Neuronal stem cell (in vitro differentiated cells): ENCODE measurements around the gene CRLF1.

Experiments
- DNase-seq: peaks from one replicate; pipeline ENCODE4 v3.0.0-alpha.2; 2013; ENCODE audit warnings: low spot score
- H2AFZ ChIP-seq: one replicate; pipeline ENCODE4 v1.6.1; 2013; ENCODE audit warnings: mild to moderate bottlenecking, low read length, inconsistent platforms
- H2AK5ac ChIP-seq: 2 replicates; pipeline ENCODE4 v1.6.1; 2013; ENCODE audit warnings: low read depth, mild to moderate bottlenecking, inconsistent platforms, low read length, moderate library complexity, mixed read lengths
- H2BK120ac ChIP-seq: 2 replicates; pipeline ENCODE4 v1.6.1; 2013; ENCODE audit warnings: low read depth, mild to moderate bottlenecking, inconsistent platforms, low read length, moderate library complexity, mixed read lengths
- H2BK12ac ChIP-seq: one replicate; pipeline ENCODE4 v1.6.1; 2013; ENCODE audit warnings: low read length, inconsistent platforms
- H2BK15ac ChIP-seq: 2 replicates; pipeline ENCODE4 v1.6.1; 2013; ENCODE audit warnings: mild to moderate bottlenecking, low read length, inconsistent platforms, mixed read lengths
- H2BK5ac ChIP-seq: one replicate; pipeline ENCODE4 v1.6.1; 2013; ENCODE audit warnings: inconsistent platforms, mild to moderate bottlenecking, low read length, moderate library complexity
- H3K14ac ChIP-seq: one replicate; pipeline ENCODE4 v1.6.1; 2013; ENCODE audit warnings: low read length, inconsistent platforms
- H3K18ac ChIP-seq: 2 replicates; pipeline ENCODE4 v1.6.1; 2013; ENCODE audit warnings: low read length, inconsistent platforms
- H3K23ac ChIP-seq: 2 replicates; pipeline ENCODE4 v1.6.1; 2013; ENCODE audit warnings: low read depth, mild to moderate bottlenecking, mixed read lengths, low read length, inconsistent platforms; ENCODE audit not compliant: poor library complexity
- H3K27ac ChIP-seq: replicated peaks from 3 replicates; pipeline ENCODE4 v1.5.1; 2013; ENCODE audit warnings: low read length, inconsistent platforms
- H3K27me3 ChIP-seq, 3 experiments: 2 replicates each; pipeline ENCODE4 v1.6.1; 2013; ENCODE audit warnings: low read length in 3 of 3, mild to moderate bottlenecking in 2 of 3, inconsistent platforms in 1 of 3, low read depth in 1 of 3, mixed read lengths in 1 of 3, moderate library complexity in 1 of 3; ENCODE audit not compliant: control insufficient read depth in 3 of 3, insufficient read depth in 3 of 3
- H3K36me3 ChIP-seq, 2 donors: replicated peaks in 1 of 2; 2 replicates each; pipeline ENCODE4 v1.6.1; 2013; ENCODE audit warnings: low read length in 2 of 2; ENCODE audit not compliant: control insufficient read depth in 2 of 2, insufficient read depth in 2 of 2
- H3K4ac ChIP-seq: 2 replicates; pipeline ENCODE4 v1.6.1; 2013; ENCODE audit warnings: inconsistent platforms, mild to moderate bottlenecking, low read length, moderate library complexity
- H3K4me1 ChIP-seq, 2 donors: 1 replicate in 1 of 2; 2 replicates in 1 of 2; pipeline ENCODE4 v1.6.1; 2013; ENCODE audit warnings: low read length in 2 of 2, low read depth in 1 of 2; ENCODE audit not compliant: control insufficient read depth in 2 of 2, insufficient read depth in 1 of 2
- H3K4me2 ChIP-seq: one replicate; pipeline ENCODE4 v1.6.1; 2013; ENCODE audit warnings: mild to moderate bottlenecking, low read length, inconsistent platforms; ENCODE audit not compliant: insufficient read depth, poor library complexity, severe bottlenecking
- H3K4me3 ChIP-seq, 2 donors: 2 replicates each; pipeline ENCODE4 v1.5.1; 2013; ENCODE audit warnings: low read length in 2 of 2, mild to moderate bottlenecking in 2 of 2, inconsistent platforms in 1 of 2, moderate library complexity in 1 of 2
- H3K79me1 ChIP-seq: one replicate; pipeline ENCODE4 v1.6.1; 2013; ENCODE audit warnings: low read depth, mild to moderate bottlenecking, inconsistent platforms, low read length, moderate library complexity
- H3K9ac ChIP-seq: one replicate; pipeline ENCODE4 v1.6.1; 2013; ENCODE audit warnings: mild to moderate bottlenecking, low read depth, low read length, inconsistent platforms; ENCODE audit not compliant: poor library complexity
- H3K9me3 ChIP-seq, 2 donors: replicated peaks in 1 of 2; 2 replicates each; pipeline versions ENCODE3 to v1.6.1; 2013; ENCODE audit warnings: low read length in 2 of 2, mild to moderate bottlenecking in 2 of 2, inconsistent platforms in 1 of 2, low read depth in 1 of 2, mixed read lengths in 1 of 2, moderate library complexity in 1 of 2; ENCODE audit not compliant: control insufficient read depth in 2 of 2, insufficient read depth in 1 of 2
- H4K8ac ChIP-seq: one replicate; pipeline ENCODE4 v1.6.1; 2013; ENCODE audit warnings: low read depth, mild to moderate bottlenecking, inconsistent platforms, low read length, moderate library complexity
- H4K91ac ChIP-seq: one replicate; pipeline ENCODE4 v1.6.1; 2013; ENCODE audit warnings: low read length, low read depth, mild to moderate bottlenecking, inconsistent platforms; ENCODE audit not compliant: poor library complexity
- WGBS, 2 donors: extraction: QIAGEN DNeasy Blood & Tissue Kit; methylation state at CpG; one replicate each; pipeline ENCODE4 v1.1.7; 2013; ENCODE audit warnings: missing lambda C conversion rate in 2 of 2, mixed read lengths in 1 of 2; ENCODE audit not compliant: insufficient read length in 2 of 2, insufficient replicate concordance in 1 of 2; ENCODE audit errors: extremely low coverage in 2 of 2; 5-methylcytosine and 5-hydroxymethylcytosine counted together

The CRLF1 gene

GRCh38 chr19:18610556-18611326, 4.1 kb upstream of the CRLF1 start:
- Histone ChIP-seq H3K4me3 (no peak overlapping the region), H3K79me1 (no peaks in the 10 kb centered on the region), H2BK5ac (no peak overlapping the region), H3K9me3 (no peaks in the 10 kb centered on the region), H3K4ac (no peak overlapping the region), H2AFZ (no peak overlapping the region), H2BK120ac (no peak overlapping the region), H4K91ac (no peak overlapping the region), H4K8ac (no peak overlapping the region), H3K18ac (peak overlapping the region; percentile 97), H3K14ac (peak overlapping the region; percentile 56), H2BK12ac (peak overlapping the region; percentile 84), H2BK15ac (no peak overlapping the region), H3K36me3 (no peaks in the 10 kb centered on the region), H3K4me1 (peaks cover 21 to 38% of the 10 kb centered on the region in 2 donors), H3K27me3 (peaks cover 64 to 94% (median 85%) of the 10 kb centered on the region in 3 experiments), H3K27ac (no peak overlapping the region), H3K4me2 (peak overlapping the region; percentile 40), H3K9ac (peak overlapping the region; percentile 77), H3K23ac (no peak overlapping the region), H2AK5ac (peak overlapping the region; percentile 96)
- no CpG with 5 or more reads among the region's 45 CpGs for whole genome bisulfite sequencing, 2 donors
- no peak for DNase-seq

GRCh38 chr19:18610245-18610555, 3.6 kb upstream of the CRLF1 start:
- Histone ChIP-seq H3K79me1 (no peaks in the 10 kb centered on the region), H3K4me3 (no peak overlapping the region), H3K4me1 (peaks cover 24 to 38% of the 10 kb centered on the region in 2 donors), H3K23ac (no peak overlapping the region), H2BK12ac (peak overlapping the region; percentile 84), H3K18ac (peak overlapping the region; percentile 97), H2BK15ac (no peak overlapping the region), H3K9me3 (no peaks in the 10 kb centered on the region), H2AK5ac (peak overlapping the region; percentile 96), H2AFZ (no peak overlapping the region), H3K9ac (peak overlapping the region; percentile 77), H4K91ac (no peak overlapping the region), H3K27me3 (peaks cover 69 to 97% (median 90%) of the 10 kb centered on the region in 3 experiments), H3K4ac (no peak overlapping the region), H3K14ac (no peak overlapping the region), H3K36me3 (no peaks in the 10 kb centered on the region), H2BK120ac (no peak overlapping the region), H3K27ac (no peak overlapping the region), H2BK5ac (peak overlapping the region; percentile 71), H3K4me2 (no peak overlapping the region), H4K8ac (no peak overlapping the region)
- DNase-seq = no peak
- no CpG with 5 or more reads among the region's 3 CpGs for WGBS, 2 donors

- no peak overlapping the region for H4K91ac ChIP-seq
- no peak overlapping the region for H2AFZ ChIP-seq
- no peak for DNase-seq
- H2BK120ac ChIP-seq = no peak overlapping the region
- H3K27ac ChIP-seq = no peak overlapping the region
- no peak overlapping the region for H4K8ac ChIP-seq
- peaks cover 71 to 98% (median 94%) of the 10 kb centered on the region in 3 experiments for H3K27me3 ChIP-seq
- H3K4ac ChIP-seq = no peak overlapping the region
- no peak overlapping the region for H3K14ac ChIP-seq
- no peaks in the 10 kb centered on the region for H3K79me1 ChIP-seq
- H3K9ac ChIP-seq = no peak overlapping the region
- no peak overlapping the region for H2BK12ac ChIP-seq
- no peak overlapping the region for H3K4me3 ChIP-seq
- no CpG with 5 or more reads among the region's 2 CpGs for WGBS, 2 donors
- no peak overlapping the region for H3K4me2 ChIP-seq
- no peak overlapping the region for H3K23ac ChIP-seq
- peak overlapping the region; percentile 71 for H2BK5ac ChIP-seq
- H3K4me1 ChIP-seq = peaks cover 24 to 39% of the 10 kb centered on the region in 2 donors
- H2BK15ac ChIP-seq = no peak overlapping the region
- no peaks in the 10 kb centered on the region for H3K9me3 ChIP-seq
- H2AK5ac ChIP-seq = peak overlapping the region; percentile 96
- no peaks in the 10 kb centered on the region for H3K36me3 ChIP-seq
- H3K18ac ChIP-seq = peak overlapping the region; percentile 64
Observed at GRCh38 chr19:18609717-18610051, 3.1 kb upstream of the CRLF1 start.

GRCh38 chr19:18608805-18609716, 2.5 kb upstream of the CRLF1 start:
- H3K18ac ChIP-seq = peak overlapping the region; percentile 32
- H3K4me2 ChIP-seq = no peak overlapping the region
- DNase-seq = no peak
- H4K91ac ChIP-seq = no peak overlapping the region
- H3K4ac ChIP-seq = no peak overlapping the region
- WGBS, 2 donors = no CpG with 5 or more reads among the region's 9 CpGs
- peak overlapping the region; percentile 79 for H2AK5ac ChIP-seq
- H3K14ac ChIP-seq = no peak overlapping the region
- H3K27me3 ChIP-seq = peaks cover 73 to 98% (median 94%) of the 10 kb centered on the region in 3 experiments
- no peak overlapping the region for H3K23ac ChIP-seq
- no peak overlapping the region for H3K27ac ChIP-seq
- H2BK15ac ChIP-seq = no peak overlapping the region
- no peak overlapping the region for H4K8ac ChIP-seq
- H3K9me3 ChIP-seq = no peaks in the 10 kb centered on the region
- no peak overlapping the region for H2BK12ac ChIP-seq
- H2AFZ ChIP-seq = no peak overlapping the region
- no peak overlapping the region for H2BK120ac ChIP-seq
- H3K4me1 ChIP-seq = peaks cover 28 to 45% of the 10 kb centered on the region in 2 donors
- no peak overlapping the region for H3K4me3 ChIP-seq
- H3K36me3 ChIP-seq = no peaks in the 10 kb centered on the region
- H3K9ac ChIP-seq = no peak overlapping the region
- no peak overlapping the region for H2BK5ac ChIP-seq
- no peaks in the 10 kb centered on the region for H3K79me1 ChIP-seq
